Hepatocyte (in vitro differentiated cells): ENCODE data around the gene OSBPL2. TPM values are rescaled to one million over a fixed set of nuclear protein-coding genes. Genes with fewer than 3 reads are reported as not detected.

ENCODE experiments used
- DNase-seq: peaks from one replicate; pipeline ENCODE4 v3.0.0-alpha.2; 2016; ENCODE audit warnings: low spot score
- H2AFZ ChIP-seq: fragments of 200-600 bp; sonication (generic); 2 replicates; pipeline ENCODE4 v1.6.0; 2016; ENCODE audit warnings: antibody characterized with exemption, mild to moderate bottlenecking
- H3K27ac ChIP-seq: fragments of 200-600 bp; sonication (generic); 2 replicates; pipeline ENCODE4 v1.5.1; 2016; ENCODE audit warnings: mild to moderate bottlenecking
- H3K27me3 ChIP-seq: fragments of 200-600 bp; sonication (generic); 2 replicates; pipeline ENCODE4 v1.6.1; 2016
- H3K36me3 ChIP-seq: fragments of 200-600 bp; sonication (generic); replicated peaks from 2 replicates; pipeline ENCODE4 v1.5.1; 2016; ENCODE audit warnings: low read depth; ENCODE audit not compliant: insufficient read depth
- H3K4me1 ChIP-seq: fragments of 200-600 bp; sonication (generic); 2 replicates; pipeline ENCODE4 v1.5.1; 2016; ENCODE audit warnings: mild to moderate bottlenecking, moderate library complexity; ENCODE audit not compliant: insufficient read depth
- H3K4me2 ChIP-seq: fragments of 200-600 bp; sonication (generic); 2 replicates; pipeline ENCODE4 v1.6.0; 2016
- H3K4me3 ChIP-seq: fragments of 200-600 bp; sonication (generic); 2 replicates; pipeline ENCODE4 v1.5.1; 2016; ENCODE audit warnings: mild to moderate bottlenecking
- H3K79me2 ChIP-seq: fragments of 200-600 bp; sonication (generic); 2 replicates; pipeline ENCODE4 v1.6.0; 2017; ENCODE audit warnings: mild to moderate bottlenecking
- H3K9me2 ChIP-seq: fragments of 200-600 bp; sonication (generic); replicated peaks from 2 replicates; pipeline ENCODE4 v1.6.0; 2017; ENCODE audit warnings: mild to moderate bottlenecking; ENCODE audit not compliant: insufficient read depth
- H3K9me3 ChIP-seq: fragments of 200-600 bp; sonication (generic); 2 replicates; pipeline ENCODE4 v1.5.1; 2016; ENCODE audit warnings: low read depth, mild to moderate bottlenecking
- H4K20me1 ChIP-seq: fragments of 200-600 bp; sonication (generic); 2 replicates; pipeline ENCODE4 v1.6.0; 2016; ENCODE audit warnings: mild to moderate bottlenecking; ENCODE audit not compliant: insufficient read depth, poor library complexity, severe bottlenecking
- CTCF ChIP-seq: fragments of 200-600 bp; sonication (generic); IDR thresholded peaks from 2 replicates; pipeline ENCODE4 v1.5.1; 2016; ENCODE audit warnings: antibody characterized with exemption, mild to moderate bottlenecking; ENCODE audit not compliant: poor library complexity
- EZH2 ChIP-seq: fragments of 200-600 bp; sonication (generic); IDR thresholded peaks from 2 replicates; pipeline ENCODE4 v1.6.1; 2016; ENCODE audit warnings: antibody characterized with exemption, mild to moderate bottlenecking, borderline replicate concordance
- EZH2phosphoT487 ChIP-seq: fragments of 200-600 bp; sonication (generic); IDR thresholded peaks from one replicate; pipeline ENCODE4 v1.6.1; 2018; ENCODE audit warnings: antibody characterized with exemption, mild to moderate bottlenecking, low read depth, moderate library complexity; ENCODE audit not compliant: unreplicated experiment, severe bottlenecking
- WGBS: methylation state at CpG from one replicate; pipeline ENCODE4 v1.1.6; 2016; ENCODE audit warnings: low lambda C conversion rate; ENCODE audit errors: missing lambda C conversion rate; 5-methylcytosine and 5-hydroxymethylcytosine counted together
- polyA plus RNA-seq: library from polyadenylated mRNA; unstranded; fragments of >200 nt; fragmentation: Nextera tagmentation; extraction: Ambion mirVana; gene quantifications from 2 replicates; pipeline ENCODE4 v1.2.1, GENCODE V29; 2016
- total RNA-seq: library from RNA; depleted of rRNA; stranded (reverse); fragments of >200 nt; gene quantifications from 2 replicates; pipeline ENCODE4 v1.2.3, GENCODE V29; 2014

The OSBPL2 gene
- total and polyA plus RNA-seq, 2 experiments from 2014 or later, result 40.5 to 45.9 TPM

- Histone ChIP-seq H3K4me3 (no peak overlapping the region), H3K4me2 (no peak overlapping the region), H3K4me1 (no peaks in the 10 kb centered on the region), H3K27ac (no peak overlapping the region), H3K27me3 (no peaks in the 10 kb centered on the region), H2AFZ (no peak overlapping the region), H3K36me3 (peaks cover 7% of the 10 kb centered on the region), H4K20me1 (no peaks in the 10 kb centered on the region), H3K79me2 (peaks cover 9% of the 10 kb centered on the region), H3K9me2 (no peaks in the 10 kb centered on the region), H3K9me3 (no peaks in the 10 kb centered on the region)
- 99% methylated on average over 52 of the region's 53 CpGs for WGBS
- TF ChIP-seq EZH2, result no peak
- no peak for TF ChIP-seq CTCF
- TF ChIP-seq EZH2phosphoT487, result no peak
- DNase-seq, result no peak
These were observed 98.6 kb downstream of the OSBPL2 start for GRCh38 chr20:62336775-62337557.

GRCh38 chr20:62337558-62338293 is 99.4 kb downstream of the OSBPL2 start:
- DNase-seq, result no peak
- Histone ChIP-seq H3K9me2 (no peaks in the 10 kb centered on the region), H4K20me1 (no peaks in the 10 kb centered on the region), H3K4me3 (no peak overlapping the region), H3K27me3 (no peaks in the 10 kb centered on the region), H3K4me2 (no peak overlapping the region), H3K79me2 (peaks cover 9% of the 10 kb centered on the region), H3K36me3 (peaks cover 7% of the 10 kb centered on the region), H2AFZ (no peak overlapping the region), H3K27ac (no peak overlapping the region), H3K9me3 (no peaks in the 10 kb centered on the region), H3K4me1 (no peaks in the 10 kb centered on the region)
- no peak for TF ChIP-seq EZH2
- no peak for TF ChIP-seq EZH2phosphoT487
- TF ChIP-seq CTCF, result no peak
- WGBS, result 96% methylated on average over 34 of the region's 34 CpGs

- over 99% methylated on average over 16 of the region's 16 CpGs for WGBS
- no peak overlapping the region for H3K27ac ChIP-seq
- TF ChIP-seq CTCF (no peak), EZH2phosphoT487 (no peak), EZH2 (no peak)
These were observed 99.9 kb downstream of the OSBPL2 start for GRCh38 chr20:62338294-62338620.

More at GRCh38 chr20:62338294-62338620, 99.9 kb downstream of the OSBPL2 start:
- Histone ChIP-seq H3K4me2 (no peak overlapping the region), H3K36me3 (peaks cover 7% of the 10 kb centered on the region), H3K9me2 (no peaks in the 10 kb centered on the region), H3K27me3 (no peaks in the 10 kb centered on the region), H4K20me1 (no peaks in the 10 kb centered on the region), H3K4me3 (no peak overlapping the region), H3K4me1 (no peaks in the 10 kb centered on the region), H3K9me3 (no peaks in the 10 kb centered on the region), H2AFZ (no peak overlapping the region), H3K79me2 (peaks cover 9% of the 10 kb centered on the region)
- DNase-seq, result no peak
